Neural progenitor cell (in vitro differentiated cells): Measurements from ENCODE around the gene GIN1.

Experiments
- EZH2 ChIP-seq: fragments of 200-600 bp; sonication (generic); IDR thresholded peaks from 2 replicates; pipeline ENCODE4 v1.6.1; 2017; ENCODE audit warnings: antibody characterized with exemption, mild to moderate bottlenecking, moderate library complexity
- TF ChIP-seq, protein P1 (sequence below): fragments of 200-600 bp; sonication (generic); IDR thresholded peaks from 2 replicates; pipeline ENCODE4 v1.5.1; 2017; ENCODE audit warnings: antibody characterized with exemption, mild to moderate bottlenecking

DNA sequence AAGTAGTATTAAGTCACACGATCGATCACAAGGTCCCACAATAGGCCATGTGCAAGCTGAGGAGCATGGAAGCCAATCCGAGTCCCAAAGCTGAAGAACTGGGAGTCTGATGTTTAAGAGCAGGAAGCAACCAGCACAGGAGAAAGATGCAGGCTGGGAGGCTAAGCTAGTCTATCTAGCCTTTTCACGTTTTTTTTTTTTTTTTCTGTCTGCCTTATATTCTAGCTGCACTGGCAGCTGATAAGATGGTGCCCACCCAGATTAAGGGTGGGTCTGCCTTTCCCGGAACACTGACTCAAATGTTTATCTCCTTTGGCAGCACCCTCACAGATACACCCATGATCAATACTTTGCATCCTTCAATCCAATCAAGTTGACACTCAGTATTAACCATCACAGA is 6.6 kb upstream of the GIN1 start:
- TF ChIP-seq, protein P1, sequence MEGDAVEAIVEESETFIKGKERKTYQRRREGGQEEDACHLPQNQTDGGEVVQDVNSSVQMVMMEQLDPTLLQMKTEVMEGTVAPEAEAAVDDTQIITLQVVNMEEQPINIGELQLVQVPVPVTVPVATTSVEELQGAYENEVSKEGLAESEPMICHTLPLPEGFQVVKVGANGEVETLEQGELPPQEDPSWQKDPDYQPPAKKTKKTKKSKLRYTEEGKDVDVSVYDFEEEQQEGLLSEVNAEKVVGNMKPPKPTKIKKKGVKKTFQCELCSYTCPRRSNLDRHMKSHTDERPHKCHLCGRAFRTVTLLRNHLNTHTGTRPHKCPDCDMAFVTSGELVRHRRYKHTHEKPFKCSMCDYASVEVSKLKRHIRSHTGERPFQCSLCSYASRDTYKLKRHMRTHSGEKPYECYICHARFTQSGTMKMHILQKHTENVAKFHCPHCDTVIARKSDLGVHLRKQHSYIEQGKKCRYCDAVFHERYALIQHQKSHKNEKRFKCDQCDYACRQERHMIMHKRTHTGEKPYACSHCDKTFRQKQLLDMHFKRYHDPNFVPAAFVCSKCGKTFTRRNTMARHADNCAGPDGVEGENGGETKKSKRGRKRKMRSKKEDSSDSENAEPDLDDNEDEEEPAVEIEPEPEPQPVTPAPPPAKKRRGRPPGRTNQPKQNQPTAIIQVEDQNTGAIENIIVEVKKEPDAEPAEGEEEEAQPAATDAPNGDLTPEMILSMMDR: no peak
- TF ChIP-seq EZH2: no peak
